ENCODE measurements around the gene FHIT.

GRCh38 chr3:60585918-60586317 is 665.3 kb downstream of the FHIT start:
- no peak for TF ChIP-seq KAT2A (conservative IDR thresholded peaks at IDR 0.05; ENCODE audit: control insufficient read depth, low read depth, low read length)
- no peak for TF ChIP-seq CREB1 (IDR thresholded peaks at IDR 0.05; ENCODE audit: low read depth)
- no peak for TF ChIP-seq CTCF (IDR thresholded peaks at IDR 0.05 in 2 of 3, conservative IDR thresholded peaks at IDR 0.05 in 1 of 3; ENCODE audit: control insufficient read depth in 2 of 3, extremely low read depth in 1 of 3, insufficient read depth in 1 of 3, low read depth in 3 of 3, low read length in 3 of 3)
- no peak for TF ChIP-seq NFYB (IDR thresholded peaks at IDR 0.05; ENCODE audit: insufficient read depth, low read depth, low read length)
